Heart left ventricle (tissue), 13 donors: ENCODE data around the gene SHOX.

ENCODE experiments used
- POLR2A ChIP-seq, 2 donors: fragments of 450-650 bp; IDR thresholded peaks; one replicate each; pipeline ENCODE4 v1.6.1; 2017; ENCODE audit warnings: antibody characterized with exemption in 2 of 2, mild to moderate bottlenecking in 2 of 2, moderate library complexity in 2 of 2
- TF ChIP-seq, protein P1 (sequence below), 12 donors: fragments of 200-600 bp; sonication (generic) in 4 of 12; IDR thresholded peaks; one replicate each; pipeline versions ENCODE4 v1.5.0 to v1.8.0; 2018 to 2022; ENCODE audit warnings: antibody characterized with exemption in 12 of 12, mild to moderate bottlenecking in 5 of 12
- donor health status: ischemic (EF 13 %, LVEDD 7.1; RV severe dilation, severe dysfunction).
- donor health status: DM: no; HTN: yes; CAD: no.
- donor health status: DM: no; HTN: no; CAD: no.
- donor health status: ischemic (EF 25% LVEDD 6.9; RV normal size, moderate dysfunction).
- donor health status: ischemic (EF 25% LVEDD 5.7; RV mildly dilated, moderate dysfunction).
- donor health status: ischemic (EF 35%, LVEDD 5.7; RV mildly dilated, moderate dysfunction).
- donor health status: nonischemic (EF 11% LVEDD 7.7; RV severe dilation, severe dysfunction).
- donor health status: DM: yes; HTN: yes; CAD: no.
- donor health status: PGD.
- donor health status: ischemic (EF 29% LVEDD 5.4; RV normal size, mild dysfunction).
- donor health status: nonischemic (EF 23%, LVEDD 6.1; RV moderate dilation, normal function).

DNA sequence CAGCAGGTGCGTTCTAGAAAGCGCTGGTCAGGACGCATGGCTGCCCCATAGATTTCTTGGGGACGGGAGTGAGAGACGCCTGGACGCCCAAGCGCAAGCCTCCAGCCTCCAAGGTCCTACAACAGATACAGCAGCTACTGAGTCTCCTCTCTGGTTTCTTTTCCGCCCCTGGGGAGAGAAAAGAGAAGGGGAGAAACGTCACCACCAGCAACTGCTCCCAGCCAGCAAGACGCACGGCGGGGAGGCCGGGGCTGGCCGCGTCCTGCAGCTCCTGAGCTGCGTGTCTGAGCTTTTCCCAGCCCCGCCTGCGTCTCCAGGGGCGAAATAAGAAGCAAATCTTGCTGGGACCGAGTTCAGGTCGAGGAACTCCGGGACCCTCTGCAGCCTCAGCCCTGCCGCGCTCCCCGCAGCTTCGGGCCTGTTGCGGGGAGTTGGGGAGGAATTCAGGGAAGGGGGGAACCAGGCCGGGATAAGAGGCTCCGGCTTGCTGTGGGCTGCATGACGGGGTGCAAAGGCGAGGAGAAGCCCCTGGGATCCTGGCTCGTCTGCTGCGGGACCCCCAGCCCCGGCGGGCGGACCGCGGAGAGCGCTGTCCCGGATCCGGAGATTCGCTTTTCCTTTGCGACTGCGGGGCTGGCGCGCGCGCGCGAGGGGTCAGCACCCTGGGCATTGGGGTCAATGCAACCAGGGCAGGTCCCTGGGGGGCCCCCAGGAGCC, 6.8 kb upstream of the SHOX start:
- TF ChIP-seq, protein P1, sequence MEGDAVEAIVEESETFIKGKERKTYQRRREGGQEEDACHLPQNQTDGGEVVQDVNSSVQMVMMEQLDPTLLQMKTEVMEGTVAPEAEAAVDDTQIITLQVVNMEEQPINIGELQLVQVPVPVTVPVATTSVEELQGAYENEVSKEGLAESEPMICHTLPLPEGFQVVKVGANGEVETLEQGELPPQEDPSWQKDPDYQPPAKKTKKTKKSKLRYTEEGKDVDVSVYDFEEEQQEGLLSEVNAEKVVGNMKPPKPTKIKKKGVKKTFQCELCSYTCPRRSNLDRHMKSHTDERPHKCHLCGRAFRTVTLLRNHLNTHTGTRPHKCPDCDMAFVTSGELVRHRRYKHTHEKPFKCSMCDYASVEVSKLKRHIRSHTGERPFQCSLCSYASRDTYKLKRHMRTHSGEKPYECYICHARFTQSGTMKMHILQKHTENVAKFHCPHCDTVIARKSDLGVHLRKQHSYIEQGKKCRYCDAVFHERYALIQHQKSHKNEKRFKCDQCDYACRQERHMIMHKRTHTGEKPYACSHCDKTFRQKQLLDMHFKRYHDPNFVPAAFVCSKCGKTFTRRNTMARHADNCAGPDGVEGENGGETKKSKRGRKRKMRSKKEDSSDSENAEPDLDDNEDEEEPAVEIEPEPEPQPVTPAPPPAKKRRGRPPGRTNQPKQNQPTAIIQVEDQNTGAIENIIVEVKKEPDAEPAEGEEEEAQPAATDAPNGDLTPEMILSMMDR (IDR thresholded peaks at IDR 0.05) = no peak
- TF ChIP-seq POLR2A (IDR thresholded peaks at IDR 0.05) = no peak
